ENCODE measurements around the gene SYNJ2. TPM values are rescaled to one million over a fixed set of nuclear protein-coding genes. Genes with fewer than 3 reads are reported as not detected.

Gene SYNJ2
- total and polyA plus RNA-seq, 2 of the 4 experiments (the other 2 are of a cell fraction), result 40.8 to 45.2 TPM

GRCh38 chr6:158072083-158072721 is 90.5 kb downstream of the SYNJ2 start:
- intact Hi-C loops (cut with micrococcal nuclease), result loop anchor here (1.0 to 5.0 kb wide), 3 partner anchors 89 to 315 kb away; no protein-coding TSS in a partner anchor
- Histone ChIP-seq H3K18ac (ENCODE audit: low read depth, low read length) (no peak overlapping the region), H3K9ac (ENCODE audit: low read depth, low read length) (no peak overlapping the region), H3K56ac (ENCODE audit: extremely low read depth, insufficient read depth, low read length) (0 out of 2 replicates have a peak overlapping the region, but pooled peaks have one; percentile 13), H3K23ac (ENCODE audit: low read depth, low read length) (peak overlapping the region; percentile 78), H2BK15ac (ENCODE audit: low read depth, low read length) (peak overlapping the region; percentile 47; the same call in 1 of the 3 replicates), H3K4me2 (ENCODE audit: low read depth, low read length) (no peak overlapping the region), H2BK120ac (ENCODE audit: low read depth, low read length) (peak overlapping the region; percentile 97), H3K9me3 (ENCODE audit: control insufficient read depth, insufficient read depth, low read length) (no peaks in the 10 kb centered on the region), H4K5ac (ENCODE audit: low read depth, low read length) (0 out of 2 replicates have a peak overlapping the region, but pooled peaks have one; percentile 15), H3K4me1 (ENCODE audit: control insufficient read depth, insufficient read depth, low read length) (peaks cover 17% of the 10 kb centered on the region), H3K9me1 (ENCODE audit: insufficient read depth, low read length) (peaks cover 17% of the 10 kb centered on the region), H2AK5ac (ENCODE audit: low read depth, low read length) (peak overlapping the region; percentile 95), H4K91ac (ENCODE audit: insufficient read depth, low read depth, low read length) (peak overlapping the region; percentile 76), H2BK5ac (ENCODE audit: low read depth, low read length, poor library complexity, severe bottlenecking) (peak overlapping the region; percentile 67), H3K27ac (ENCODE audit: insufficient read depth, low read length) (peak overlapping the region; percentile 30; the same call in 1 of the 2 replicates), H3K4ac (ENCODE audit: low read depth, low read length) (peak overlapping the region; percentile 98), H2AK9ac (replicated peaks; ENCODE audit: low read depth, low read length, poor library complexity) (peak overlapping the region; percentile 91), H4K8ac (ENCODE audit: low read depth in 2 of 2, low read length in 2 of 2) (peak overlapping the region in 1 of 2 experiments; percentile 96; a peak in 3 of 4 replicates), H3K27me3 (ENCODE audit: control insufficient read depth, insufficient read depth, low read length) (no peaks in the 10 kb centered on the region), H3K14ac (replicated peaks; ENCODE audit: low read depth, low read length) (peak overlapping the region; percentile 96), H3K36me3 (ENCODE audit: control insufficient read depth, insufficient read depth, low read length) (peaks cover 52% of the 10 kb centered on the region), H2BK20ac (ENCODE audit: low read depth, low read length) (peak overlapping the region; percentile 98), H3K4me3 (ENCODE audit: insufficient read depth, low read depth, low read length) (no peak overlapping the region), H2AFZ (replicated peaks; ENCODE audit: low read length, poor library complexity) (peak overlapping the region; percentile 80), H3K79me1 (ENCODE audit: low read depth in 1 of 2, low read length in 2 of 2) (peaks cover 10 to 57% of the 10 kb centered on the region in 2 experiments), H4K20me1 (ENCODE audit: insufficient read depth, low read length) (no peaks in the 10 kb centered on the region)
- in situ Hi-C loops (cut with MboI; ENCODE audit: low sequenced_read_pairs), result loop anchor here (5.0 to 10.0 kb wide), 3 partner anchors 140 to 757 kb away; no protein-coding TSS in a partner anchor
- TF ChIP-seq USF2 (IDR thresholded peaks at IDR 0.05; ENCODE audit: low read depth, low read length) (no peak), ELK1 (IDR thresholded peaks at IDR 0.05; ENCODE audit: borderline replicate concordance, low read depth, low read length) (no peak), MXI1 (IDR thresholded peaks at IDR 0.05; ENCODE audit: borderline replicate concordance, low read depth, low read length) (no peak), POLR2A (IDR thresholded peaks at IDR 0.05; ENCODE audit: low read depth, low read length) (peak; percentile 47; the same call in 1 of the 2 replicates), CEBPB (IDR thresholded peaks at IDR 0.05; ENCODE audit: low read depth, low read length) (0 out of 2 replicates have a peak, but pooled peaks have one; percentile 20), RAD21 (IDR thresholded peaks at IDR 0.05; ENCODE audit: low read length) (peak; percentile 95), CTCF (conservative IDR thresholded peaks at IDR 0.05; ENCODE audit: low read depth, low read length) (peak; percentile 84), MAZ (IDR thresholded peaks at IDR 0.05; ENCODE audit: borderline replicate concordance, low read depth, low read length) (no peak; the same call in 1 of the 2 replicates), MAFK (IDR thresholded peaks at IDR 0.05; ENCODE audit: low read depth, low read length) (no peak), CHD1 (IDR thresholded peaks at IDR 0.05; ENCODE audit: low read depth, low read length) (no peak), SMC3 (IDR thresholded peaks at IDR 0.05; ENCODE audit: low read depth, low read length) (peak; percentile 87)
- 1% methylated on average over 12 of the region's 16 CpGs; no CpG with 5 or more reads in 1 of the 2 experiments for WGBS, 2 experiments (ENCODE audit: extremely low coverage in 2 of 2, insufficient read length in 1 of 2)
- ATAC-seq (ENCODE audit: low read depth) (peak; percentile 76), DNase-seq (peak; percentile 76)
- ChIA-PET POLR2A (ENCODE audit: unreplicated experiment) (no interaction called here), CTCF (interaction anchor here (0.6 to 1.7 kb wide), 8 partner anchors 12 to 129 kb away, joined by 3 to 9 read pairs (median 3); no protein-coding TSS in a partner anchor)
- BruUV-seq (replicated peaks), result no TSS peak
- dilution Hi-C loops (cut with HindIII; ENCODE audit: low sequenced_read_pairs, unreplicated experiment), result no loop called here
